Heart left ventricle (tissue), 13 donors: ENCODE data around the gene TIAM2.

Source experiments
- POLR2A ChIP-seq, 2 donors: fragments of 450-650 bp; IDR thresholded peaks; one replicate each; pipeline ENCODE4 v1.6.1; 2017; ENCODE audit warnings: antibody characterized with exemption in 2 of 2, mild to moderate bottlenecking in 2 of 2, moderate library complexity in 2 of 2
- TF ChIP-seq, protein P1 (sequence below), 12 donors: fragments of 200-600 bp; sonication (generic) in 4 of 12; IDR thresholded peaks; one replicate each; pipeline versions ENCODE4 v1.5.0 to v1.8.0; 2018 to 2022; ENCODE audit warnings: antibody characterized with exemption in 12 of 12, mild to moderate bottlenecking in 5 of 12
- donor health status: ischemic (EF 13 %, LVEDD 7.1; RV severe dilation, severe dysfunction).
- donor health status: DM: no; HTN: yes; CAD: no.
- donor health status: DM: no; HTN: no; CAD: no.
- donor health status: ischemic (EF 25% LVEDD 6.9; RV normal size, moderate dysfunction).
- donor health status: ischemic (EF 25% LVEDD 5.7; RV mildly dilated, moderate dysfunction).
- donor health status: ischemic (EF 35%, LVEDD 5.7; RV mildly dilated, moderate dysfunction).
- donor health status: nonischemic (EF 11% LVEDD 7.7; RV severe dilation, severe dysfunction).
- donor health status: DM: yes; HTN: yes; CAD: no.
- donor health status: PGD.
- donor health status: ischemic (EF 29% LVEDD 5.4; RV normal size, mild dysfunction).
- donor health status: nonischemic (EF 23%, LVEDD 6.1; RV moderate dilation, normal function).

GRCh38 chr6:155100087-155100486 lies 105.0 kb downstream of the TIAM2 start:
- TF ChIP-seq, protein P1, sequence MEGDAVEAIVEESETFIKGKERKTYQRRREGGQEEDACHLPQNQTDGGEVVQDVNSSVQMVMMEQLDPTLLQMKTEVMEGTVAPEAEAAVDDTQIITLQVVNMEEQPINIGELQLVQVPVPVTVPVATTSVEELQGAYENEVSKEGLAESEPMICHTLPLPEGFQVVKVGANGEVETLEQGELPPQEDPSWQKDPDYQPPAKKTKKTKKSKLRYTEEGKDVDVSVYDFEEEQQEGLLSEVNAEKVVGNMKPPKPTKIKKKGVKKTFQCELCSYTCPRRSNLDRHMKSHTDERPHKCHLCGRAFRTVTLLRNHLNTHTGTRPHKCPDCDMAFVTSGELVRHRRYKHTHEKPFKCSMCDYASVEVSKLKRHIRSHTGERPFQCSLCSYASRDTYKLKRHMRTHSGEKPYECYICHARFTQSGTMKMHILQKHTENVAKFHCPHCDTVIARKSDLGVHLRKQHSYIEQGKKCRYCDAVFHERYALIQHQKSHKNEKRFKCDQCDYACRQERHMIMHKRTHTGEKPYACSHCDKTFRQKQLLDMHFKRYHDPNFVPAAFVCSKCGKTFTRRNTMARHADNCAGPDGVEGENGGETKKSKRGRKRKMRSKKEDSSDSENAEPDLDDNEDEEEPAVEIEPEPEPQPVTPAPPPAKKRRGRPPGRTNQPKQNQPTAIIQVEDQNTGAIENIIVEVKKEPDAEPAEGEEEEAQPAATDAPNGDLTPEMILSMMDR (IDR thresholded peaks at IDR 0.05) = no peak
- no peak for TF ChIP-seq POLR2A (IDR thresholded peaks at IDR 0.05)
